Activated T-cell treated with anti-CD3 and anti-CD28 coated beads, Interleukin-2, amount 50 U/mL, for 1 hour (primary cell): ENCODE results near the gene CAMK1G.

Experiments
- DNase-seq: peaks from one replicate; pipeline ENCODE4 v3.0.0-alpha.2; 2020

CAMK1G gene

DNA sequence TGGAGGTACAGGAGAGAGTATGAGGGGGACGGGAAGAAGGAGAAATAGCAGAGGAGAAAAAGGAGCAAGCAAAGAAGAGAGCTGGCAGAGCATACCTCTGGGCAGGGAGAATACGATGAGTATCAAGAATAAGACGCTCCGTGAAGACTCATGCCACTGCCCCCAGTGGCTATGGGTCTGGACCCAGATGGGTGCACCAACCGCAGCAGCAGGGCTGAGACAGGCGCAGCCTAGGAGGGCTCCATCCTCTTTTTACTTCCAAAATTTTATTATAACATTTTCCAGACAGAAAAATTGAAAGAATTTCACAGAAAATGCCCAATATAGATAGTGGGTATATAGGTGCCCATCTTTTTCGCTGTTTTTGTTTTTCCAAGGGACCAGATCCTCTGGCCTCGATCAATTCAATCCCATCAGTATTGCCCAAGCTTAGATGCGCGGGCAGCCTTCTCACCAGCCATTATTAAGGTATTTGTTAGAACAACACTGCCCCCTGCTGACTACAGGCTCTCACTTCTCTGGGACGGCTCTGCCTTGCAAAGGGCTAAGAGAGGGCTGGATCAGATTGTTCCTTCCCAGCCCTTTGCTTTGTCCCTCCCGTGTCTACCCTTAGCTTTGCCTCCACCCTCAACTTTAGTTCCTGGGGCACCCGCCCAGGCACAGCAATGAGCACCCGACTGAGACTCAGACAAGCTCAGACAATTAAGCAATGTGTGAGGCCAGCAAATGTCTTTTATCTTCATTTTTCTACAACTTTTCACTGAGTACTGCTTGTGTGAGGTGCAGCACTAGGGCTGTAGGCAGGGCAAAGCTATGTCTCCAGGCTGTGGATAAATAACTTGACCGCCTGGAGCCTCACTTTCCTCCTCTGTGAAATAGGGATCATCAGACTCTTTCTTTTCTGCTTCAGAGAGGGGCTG lies 17.5 kb upstream of the CAMK1G start:
- peak; percentile 61 for DNase-seq

GRCh38 chr1:209567698-209568175 lies 15.8 kb upstream of the CAMK1G start:
- no peak for DNase-seq

GRCh38 chr1:209569455-209570207 lies 13.9 kb upstream of the CAMK1G start:
- DNase-seq, result peak; percentile 72

GRCh38 chr1:209570743-209571142 lies 12.8 kb upstream of the CAMK1G start:
- DNase-seq, result no peak

GRCh38 chr1:209576392-209577197 lies 6.9 kb upstream of the CAMK1G start:
- peak; percentile 70 for DNase-seq

DNA sequence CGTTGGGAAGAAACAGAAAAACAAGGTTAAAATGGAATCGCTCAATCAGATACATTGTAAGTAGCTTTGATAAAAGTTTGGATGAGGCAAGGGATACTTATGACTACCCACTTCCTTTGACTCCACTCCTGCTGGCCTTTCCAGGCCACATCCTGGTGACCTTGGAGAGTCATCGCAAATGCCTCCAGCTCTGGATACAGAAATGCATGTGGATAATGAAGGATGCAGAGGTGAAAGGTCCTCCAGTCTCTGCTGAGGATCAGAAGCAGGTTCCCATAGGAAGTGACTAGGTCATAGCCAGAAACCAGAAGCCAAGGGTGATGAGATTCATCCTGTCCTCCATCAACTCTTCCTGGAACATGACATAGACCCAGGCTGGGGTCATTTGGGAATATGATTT lies 6.2 kb upstream of the CAMK1G start:
- no peak for DNase-seq

- DNase-seq, result no peak
Observed at GRCh38 chr1:209580577-209580976, 2.9 kb upstream of the CAMK1G start.

DNA sequence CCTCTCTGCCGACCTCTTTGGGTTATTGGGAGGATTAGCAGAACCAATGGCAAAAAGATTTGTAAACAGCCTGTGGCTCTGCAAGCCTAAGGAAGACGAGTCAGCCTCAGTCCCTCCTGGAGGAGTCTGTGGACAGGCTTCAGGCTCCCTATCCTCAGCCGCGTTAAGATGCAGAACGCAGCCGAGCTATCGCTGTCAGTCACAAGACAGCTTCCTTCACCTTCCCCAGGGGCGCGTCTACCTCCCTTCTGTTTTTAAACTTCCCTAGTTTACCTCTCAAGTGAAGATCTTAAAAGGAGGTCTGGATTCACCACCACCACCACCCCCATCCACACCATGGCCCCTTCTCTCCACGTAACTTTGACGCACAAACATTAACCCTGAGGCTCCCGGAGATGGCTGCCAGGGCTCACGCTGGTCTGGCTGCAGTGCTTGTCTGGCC lies 738 bp downstream of the CAMK1G start:
- no peak for DNase-seq

GRCh38 chr1:209585197-209585596 lies 1.7 kb downstream of the CAMK1G start:
- no peak for DNase-seq

DNA sequence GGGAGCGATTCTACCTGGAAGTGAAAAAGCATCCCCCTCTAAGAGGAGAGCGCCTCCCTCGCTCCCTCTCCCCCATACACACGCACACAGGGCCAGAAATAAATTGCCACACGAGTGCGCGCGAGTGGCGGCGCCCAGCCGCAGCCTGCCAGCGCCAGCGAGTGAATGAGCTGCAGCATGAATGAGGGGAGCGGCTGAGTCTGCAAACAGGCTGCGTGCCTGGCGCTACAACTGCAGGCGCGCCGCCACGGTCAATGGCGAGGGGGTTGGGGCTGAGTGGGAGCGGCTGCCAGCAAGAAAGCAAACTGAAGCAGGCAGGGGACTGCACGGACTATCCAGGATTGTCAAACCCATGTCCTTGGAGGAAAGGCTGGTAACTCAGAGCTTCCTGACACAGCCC lies 2.2 kb downstream of the CAMK1G start:
- no peak for DNase-seq

DNA sequence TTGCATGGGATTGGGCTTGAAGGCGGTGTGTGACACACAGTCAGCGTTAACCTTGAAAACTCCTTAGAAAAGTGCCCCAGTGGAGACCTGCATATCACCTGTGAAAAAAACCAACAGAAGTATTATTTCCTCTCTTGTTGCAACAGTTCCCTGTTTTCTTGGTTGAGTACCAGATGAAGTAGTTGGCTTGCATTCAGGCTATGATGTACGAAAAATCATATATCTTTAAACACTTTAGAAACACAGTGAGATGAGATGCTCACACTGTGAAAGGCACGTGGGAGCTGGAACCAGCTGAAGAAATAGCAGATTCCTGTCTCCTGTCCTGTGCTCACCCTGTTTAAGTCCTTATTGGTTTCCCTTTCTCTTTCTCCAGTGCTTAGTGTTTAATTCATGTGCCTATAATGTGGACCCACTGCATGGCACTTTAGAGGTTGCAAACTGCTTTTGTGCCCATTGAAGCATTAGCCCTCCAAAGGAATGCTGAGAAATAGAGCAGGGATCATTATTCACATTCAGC lies 2.8 kb downstream of the CAMK1G start:
- no peak for DNase-seq

GRCh38 chr1:209587789-209588188 lies 4.3 kb downstream of the CAMK1G start:
- DNase-seq, result no peak

DNA sequence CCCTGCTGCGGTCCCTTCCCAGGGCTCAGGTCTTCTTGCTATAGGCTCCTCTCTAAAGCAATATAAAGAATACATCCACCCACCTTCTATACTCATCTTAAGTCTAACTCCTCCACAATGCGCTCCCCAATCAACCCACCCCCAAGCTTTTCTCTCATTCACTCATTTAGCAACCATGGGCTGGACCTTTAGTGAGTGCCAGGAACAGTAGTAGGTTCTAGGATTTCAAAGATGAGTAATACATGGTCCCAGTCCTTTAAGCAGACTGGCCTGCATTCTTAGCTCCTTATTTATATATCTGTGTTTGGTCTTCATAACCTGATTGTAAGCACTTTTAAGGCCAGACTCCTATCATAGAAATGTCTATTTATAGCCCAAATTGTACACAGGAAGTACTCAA lies 5.9 kb downstream of the CAMK1G start:
- no peak for DNase-seq

GRCh38 chr1:209589863-209590262 lies 6.3 kb downstream of the CAMK1G start:
- no peak for DNase-seq

DNA sequence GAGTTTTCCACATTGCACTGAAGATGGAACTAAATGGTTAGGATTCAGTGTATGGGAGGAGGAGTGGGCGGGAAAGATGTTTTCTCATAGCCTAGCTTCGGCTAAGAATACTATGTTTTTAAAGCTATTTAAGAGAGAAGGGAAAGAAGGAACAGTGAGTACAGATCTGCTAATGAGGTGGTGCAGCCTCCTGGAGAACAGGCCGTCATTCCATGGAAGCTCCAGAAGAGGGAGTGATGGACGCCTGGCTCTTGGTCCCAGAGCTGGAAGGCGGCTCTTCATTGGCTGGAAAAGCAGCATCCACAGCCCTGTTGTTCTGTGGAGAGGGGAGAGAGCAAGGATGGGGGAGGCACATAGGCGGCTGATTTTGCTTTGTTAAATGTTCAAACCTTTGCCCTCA lies 6.9 kb downstream of the CAMK1G start:
- DNase-seq, result no peak

GRCh38 chr1:209593747-209594146 lies 10.2 kb downstream of the CAMK1G start:
- no peak for DNase-seq

GRCh38 chr1:209594440-209594839 lies 10.9 kb downstream of the CAMK1G start:
- DNase-seq, result no peak

- DNase-seq, result no peak
Observed at GRCh38 chr1:209595028-209595427, 11.5 kb downstream of the CAMK1G start.

DNA sequence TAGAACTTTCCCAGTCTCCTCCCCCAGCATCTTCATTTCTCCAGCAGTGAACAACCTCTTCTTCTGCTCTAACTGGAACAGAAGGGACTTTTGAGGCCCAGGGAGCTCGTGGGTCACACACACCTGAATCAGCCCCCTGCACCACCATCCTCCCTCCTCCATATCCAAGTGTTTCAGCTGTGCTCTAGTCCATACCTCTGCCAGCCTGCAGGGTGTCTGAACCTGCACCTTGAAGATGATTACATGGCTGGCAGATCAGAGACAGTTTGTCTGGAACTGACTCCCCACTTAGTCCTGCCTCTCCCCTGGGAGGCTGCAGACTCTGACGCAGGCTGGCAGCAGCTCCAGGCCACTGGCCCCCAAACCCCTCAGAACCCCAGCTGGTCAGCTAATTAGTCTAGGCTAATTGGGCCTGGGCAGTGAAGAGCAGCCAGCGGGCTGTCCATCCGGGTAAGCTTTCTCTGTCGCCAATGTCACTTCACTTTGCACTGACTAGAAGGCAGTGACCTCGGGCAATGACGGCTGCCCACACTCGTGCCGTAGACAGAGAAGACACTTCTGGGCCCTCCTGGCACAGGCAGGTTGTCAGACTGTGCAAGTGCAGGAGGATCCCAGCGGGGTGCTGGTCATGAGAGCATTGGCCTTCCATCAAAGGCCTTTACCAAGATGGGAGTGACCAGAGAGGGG lies 12.2 kb downstream of the CAMK1G start:
- DNase-seq, result no peak

DNA sequence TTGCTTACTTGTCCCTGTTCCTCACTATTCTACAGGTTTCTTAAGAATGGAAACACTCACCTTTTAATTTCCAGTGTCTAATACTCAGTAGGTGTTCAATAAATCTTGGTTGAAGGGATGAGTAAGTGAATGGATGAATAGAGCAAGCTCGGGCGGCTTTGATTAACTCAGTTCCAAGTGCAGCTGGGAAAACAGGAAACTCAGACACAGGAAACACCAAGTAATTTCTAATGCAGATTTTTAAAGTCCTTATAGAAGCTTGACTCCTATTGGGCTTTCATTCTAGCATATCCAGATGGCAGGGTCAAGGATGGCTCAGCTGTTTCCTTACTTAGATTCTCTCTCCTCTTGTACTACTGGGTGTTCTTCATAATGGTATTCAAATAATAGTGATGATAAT lies 14.0 kb downstream of the CAMK1G start:
- no peak for DNase-seq

DNA sequence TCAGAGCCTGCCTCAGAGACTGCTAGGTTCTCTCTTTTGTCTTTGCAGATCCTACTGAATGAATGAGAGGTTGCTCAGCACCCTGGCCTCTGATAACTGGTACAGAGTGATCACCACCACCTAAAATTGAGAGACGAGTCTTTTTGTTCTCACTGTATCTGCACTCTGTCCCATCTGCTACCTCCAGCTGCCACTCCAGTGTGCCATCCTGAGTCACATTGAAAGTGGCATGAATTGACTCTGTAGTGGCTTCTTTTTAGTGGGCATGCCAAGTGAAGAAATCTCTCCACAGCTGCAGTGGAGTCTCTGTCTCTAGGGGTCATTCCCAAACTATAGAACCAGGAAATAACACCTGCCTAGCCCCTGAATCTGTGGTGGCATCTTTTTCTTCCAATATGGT lies 14.7 kb downstream of the CAMK1G start:
- no peak for DNase-seq

GRCh38 chr1:209600541-209600940 lies 17.0 kb downstream of the CAMK1G start:
- DNase-seq, result no peak
